ENCODE measurements around the gene GPR39. TPM values are rescaled to one million over a fixed set of nuclear protein-coding genes. Genes with fewer than 3 reads are reported as not detected.

GPR39 gene
- total RNA-seq, 2 experiments from 2014 or later: not detected

DNA sequence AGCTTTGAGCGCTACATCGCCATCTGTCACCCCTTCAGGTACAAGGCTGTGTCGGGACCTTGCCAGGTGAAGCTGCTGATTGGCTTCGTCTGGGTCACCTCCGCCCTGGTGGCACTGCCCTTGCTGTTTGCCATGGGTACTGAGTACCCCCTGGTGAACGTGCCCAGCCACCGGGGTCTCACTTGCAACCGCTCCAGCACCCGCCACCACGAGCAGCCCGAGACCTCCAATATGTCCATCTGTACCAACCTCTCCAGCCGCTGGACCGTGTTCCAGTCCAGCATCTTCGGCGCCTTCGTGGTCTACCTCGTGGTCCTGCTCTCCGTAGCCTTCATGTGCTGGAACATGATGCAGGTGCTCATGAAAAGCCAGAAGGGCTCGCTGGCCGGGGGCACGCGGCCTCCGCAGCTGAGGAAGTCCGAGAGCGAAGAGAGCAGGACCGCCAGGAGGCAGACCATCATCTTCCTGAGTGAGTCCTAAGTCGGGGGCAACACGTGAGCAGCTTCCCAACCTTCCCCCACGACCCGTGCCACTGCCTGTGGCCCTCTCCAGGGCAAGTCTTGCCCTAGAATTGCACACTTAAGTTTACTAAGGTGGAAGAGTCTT is 928 bp downstream of the GPR39 start:
- POLR2A ChIA-PET: no interaction called here
- no peak overlapping the region for H3K4me3 Mint-ChIP-seq
- peaks cover 9% of the 10 kb centered on the region for H3K27me3 Mint-ChIP-seq
- no peak overlapping the region for H3K27ac Mint-ChIP-seq
- H3K36me3 Mint-ChIP-seq: no peaks in the 10 kb centered on the region
- CTCF ChIA-PET: no interaction called here
- no peaks in the 10 kb centered on the region for H3K9me3 Mint-ChIP-seq
- H3K4me1 Mint-ChIP-seq (ENCODE audit: low read depth): no peaks in the 10 kb centered on the region
- DNase-seq: no peak
- intact Hi-C loops (cut with micrococcal nuclease): no loop called here

DNA sequence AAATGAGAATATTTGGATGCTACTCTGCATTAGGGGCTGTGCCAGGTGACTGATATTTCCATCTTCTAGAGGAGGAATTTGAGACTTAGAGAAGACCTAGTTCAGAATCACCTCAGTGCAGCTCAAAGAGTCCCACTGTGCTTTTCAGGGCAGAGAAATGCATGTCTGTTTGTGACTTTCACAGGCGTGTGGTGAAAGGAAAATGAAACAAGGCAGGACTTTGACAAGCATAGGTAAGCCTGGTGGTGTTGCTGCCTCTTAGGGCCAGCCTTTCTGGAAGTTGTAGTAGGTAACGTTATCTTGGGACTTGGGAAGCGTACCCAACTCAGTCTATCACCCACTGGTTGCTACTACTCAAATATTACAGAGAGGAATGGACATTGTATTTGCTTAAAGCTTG is 2.6 kb downstream of the GPR39 start:
- Mint-ChIP-seq H3K4me1 (ENCODE audit: low read depth) (no peaks in the 10 kb centered on the region), H3K9me3 (no peaks in the 10 kb centered on the region), H3K36me3 (no peaks in the 10 kb centered on the region), H3K4me3 (no peak overlapping the region), H3K27me3 (peaks cover 9% of the 10 kb centered on the region), H3K27ac (no peak overlapping the region)
- intact Hi-C loops (cut with micrococcal nuclease): no loop called here
- ChIA-PET CTCF (no interaction called here), POLR2A (no interaction called here)
- DNase-seq: no peak

DNA sequence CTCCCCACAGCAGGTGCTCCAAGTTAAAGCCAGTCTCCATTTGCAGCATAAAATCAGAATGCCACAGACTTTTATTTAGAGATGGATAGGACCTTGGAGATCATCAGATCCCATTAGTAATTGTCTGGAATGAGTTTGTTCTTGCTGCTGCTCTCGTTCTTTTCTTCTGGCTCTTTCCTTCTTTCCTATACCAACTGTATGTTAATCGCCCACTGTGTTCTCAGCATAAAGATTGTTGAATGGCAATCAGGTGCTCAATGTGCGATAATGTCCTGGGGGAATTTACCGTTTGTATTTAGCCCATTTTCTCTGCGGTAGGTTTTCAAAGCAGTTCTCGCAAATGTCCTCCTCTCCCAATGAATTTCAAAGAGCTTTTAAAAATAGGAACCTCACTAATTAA is 3.3 kb downstream of the GPR39 start:
- intact Hi-C loops (cut with micrococcal nuclease): no loop called here
- H3K27ac Mint-ChIP-seq: no peak overlapping the region

DNA sequence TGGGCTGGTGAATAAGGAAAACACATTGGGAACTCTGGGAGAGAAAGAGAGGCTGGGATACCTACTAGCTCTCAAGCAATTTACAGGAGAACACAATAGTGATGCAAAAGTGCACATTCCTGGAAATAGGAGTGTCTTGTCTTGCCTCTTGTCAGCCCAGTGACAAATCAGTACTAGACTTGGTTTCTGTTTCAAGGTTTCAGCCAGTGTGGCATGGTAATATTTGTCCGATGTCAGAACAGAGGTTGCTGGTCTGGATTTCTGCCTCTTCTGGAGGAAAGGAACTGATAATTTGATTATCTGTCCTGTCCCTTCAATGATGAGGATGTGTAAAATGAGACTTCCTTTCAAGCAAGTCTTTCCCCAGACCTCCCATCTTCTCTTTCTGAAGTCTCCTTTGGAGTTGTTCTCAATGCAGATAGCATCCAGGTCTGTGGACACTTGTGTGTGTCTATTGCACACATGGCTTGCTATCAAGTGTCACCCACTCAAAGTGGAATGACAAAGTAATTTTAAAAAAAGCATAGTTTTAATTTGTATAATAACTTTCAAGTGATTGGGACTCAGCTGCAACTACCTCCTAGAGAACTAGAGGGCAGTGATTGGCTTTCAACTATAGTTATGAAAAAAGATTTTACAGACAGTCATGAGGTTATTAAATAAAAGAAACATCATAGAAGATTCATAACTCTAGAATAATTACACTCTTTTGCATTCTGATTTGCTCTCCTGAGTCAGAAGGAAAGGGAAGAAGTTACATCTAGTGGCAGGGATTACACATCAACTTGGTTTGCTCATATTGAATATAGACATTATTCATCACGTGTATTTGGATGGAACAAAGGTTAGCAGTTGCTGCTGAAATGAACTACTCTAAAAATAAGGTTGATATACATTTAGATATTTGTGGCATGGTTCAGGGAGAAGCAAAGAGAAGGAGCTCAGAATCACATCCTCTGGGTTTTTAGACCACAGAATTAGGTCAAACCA is 4.5 kb downstream of the GPR39 start:
- Mint-ChIP-seq H3K27ac (no peak overlapping the region), H3K36me3 (no peaks in the 10 kb centered on the region), H3K4me3 (no peak overlapping the region), H3K4me1 (ENCODE audit: low read depth) (no peaks in the 10 kb centered on the region), H3K27me3 (peaks cover 4% of the 10 kb centered on the region), H3K9me3 (no peaks in the 10 kb centered on the region)
- no peak for DNase-seq
- ChIA-PET POLR2A (no interaction called here), CTCF (no interaction called here)
- intact Hi-C loops (cut with micrococcal nuclease): no loop called here

More for the DNA sequence above, 3.3 kb downstream of the GPR39 start:
- ChIA-PET POLR2A (no interaction called here), CTCF (no interaction called here)
- no peaks in the 10 kb centered on the region for H3K9me3 Mint-ChIP-seq
- no peak for DNase-seq
- H3K36me3 Mint-ChIP-seq: no peaks in the 10 kb centered on the region
- no peaks in the 10 kb centered on the region for H3K4me1 Mint-ChIP-seq (ENCODE audit: low read depth)
- peaks cover 9% of the 10 kb centered on the region for H3K27me3 Mint-ChIP-seq
- H3K4me3 Mint-ChIP-seq: no peak overlapping the region

DNA sequence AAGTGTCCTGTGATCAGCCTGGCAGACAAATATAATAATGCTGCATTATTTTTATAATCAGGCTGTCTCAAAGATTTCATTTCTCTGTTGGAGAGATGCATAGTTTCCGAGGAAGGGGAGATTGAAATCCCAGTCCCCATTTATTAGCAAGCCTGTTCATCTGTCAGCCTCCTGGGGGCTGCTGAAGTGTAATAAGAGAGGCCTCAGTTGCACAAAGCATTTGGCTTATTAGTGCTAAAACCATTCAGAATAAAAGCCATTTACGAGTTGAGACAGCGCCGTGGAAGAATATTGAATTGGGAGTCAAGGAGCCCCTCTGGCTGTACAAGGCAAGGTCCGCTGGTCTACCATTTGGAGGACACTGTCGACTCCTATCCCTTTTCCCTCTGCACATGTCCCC is 6.1 kb downstream of the GPR39 start:
- no peaks in the 10 kb centered on the region for H3K4me1 Mint-ChIP-seq (ENCODE audit: low read depth)
- H3K27ac Mint-ChIP-seq: no peak overlapping the region
- H3K36me3 Mint-ChIP-seq: no peaks in the 10 kb centered on the region
- no peaks in the 10 kb centered on the region for H3K9me3 Mint-ChIP-seq
- CTCF ChIA-PET: no interaction called here
- DNase-seq: no peak
- POLR2A ChIA-PET: no interaction called here
- peaks cover 4% of the 10 kb centered on the region for H3K27me3 Mint-ChIP-seq
- no peak overlapping the region for H3K4me3 Mint-ChIP-seq
- intact Hi-C loops (cut with micrococcal nuclease): no loop called here

DNA sequence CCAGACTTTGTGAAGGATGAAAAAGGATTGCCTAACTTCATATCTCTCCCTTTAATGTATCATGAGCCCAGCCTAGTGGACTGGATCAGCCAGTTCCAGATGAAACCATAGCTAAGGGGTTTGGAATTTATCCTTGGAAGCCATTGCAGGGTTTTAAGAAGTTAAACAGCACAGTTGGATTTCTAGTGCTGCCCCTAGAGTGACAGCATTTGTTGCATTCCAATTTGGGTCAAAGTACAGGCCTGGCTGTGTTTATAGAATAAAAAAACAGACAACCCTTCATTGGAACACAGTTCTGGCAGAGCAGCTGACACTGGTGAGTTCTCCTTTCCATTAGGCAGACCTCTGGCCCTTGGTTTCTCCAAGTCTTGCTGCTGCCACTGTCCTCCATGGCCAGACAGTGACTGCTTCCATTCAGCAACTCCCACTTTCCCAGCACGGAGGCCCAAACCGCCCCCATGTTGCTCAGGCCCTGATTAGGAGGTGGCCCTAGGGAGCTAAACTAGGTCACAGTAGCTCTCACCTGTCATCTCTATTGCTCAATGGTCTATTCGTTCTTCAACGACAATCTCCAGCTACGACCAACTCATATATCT is 8.0 kb downstream of the GPR39 start:
- CTCF ChIA-PET: no interaction called here
- POLR2A ChIA-PET: no interaction called here
- no peak for DNase-seq
- no peaks in the 10 kb centered on the region for H3K9me3 Mint-ChIP-seq
- intact Hi-C loops (cut with micrococcal nuclease): no loop called here
- no peaks in the 10 kb centered on the region for H3K4me1 Mint-ChIP-seq (ENCODE audit: low read depth)
- H3K27me3 Mint-ChIP-seq: no peaks in the 10 kb centered on the region
- no peak overlapping the region for H3K4me3 Mint-ChIP-seq
- no peaks in the 10 kb centered on the region for H3K36me3 Mint-ChIP-seq
- H3K27ac Mint-ChIP-seq: no peak overlapping the region

DNA sequence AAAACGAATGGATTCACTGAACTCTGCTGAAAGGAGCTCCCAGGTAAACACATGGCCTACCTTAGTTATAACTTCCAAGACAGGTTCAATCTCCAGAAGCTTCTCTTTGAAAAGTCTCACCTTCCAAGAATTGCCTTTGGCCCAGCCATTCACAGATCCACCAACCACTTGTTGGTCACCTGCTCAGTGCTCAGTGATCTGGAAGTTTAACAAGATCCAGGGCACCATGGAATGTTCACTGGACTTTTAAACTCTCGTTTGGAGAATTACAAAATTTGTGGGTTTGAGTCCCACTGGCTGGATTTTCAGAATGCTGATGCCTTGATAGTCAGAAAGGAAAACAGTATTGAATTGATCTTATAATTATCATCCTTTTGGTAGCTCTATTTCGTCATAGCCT is 9.4 kb downstream of the GPR39 start:
- ChIA-PET POLR2A (no interaction called here), CTCF (no interaction called here)
- Mint-ChIP-seq H3K9me3 (no peaks in the 10 kb centered on the region), H3K36me3 (no peaks in the 10 kb centered on the region), H3K4me1 (ENCODE audit: low read depth) (no peaks in the 10 kb centered on the region), H3K4me3 (no peak overlapping the region), H3K27ac (no peak overlapping the region), H3K27me3 (no peaks in the 10 kb centered on the region)
- intact Hi-C loops (cut with micrococcal nuclease): no loop called here
- no peak for DNase-seq

DNA sequence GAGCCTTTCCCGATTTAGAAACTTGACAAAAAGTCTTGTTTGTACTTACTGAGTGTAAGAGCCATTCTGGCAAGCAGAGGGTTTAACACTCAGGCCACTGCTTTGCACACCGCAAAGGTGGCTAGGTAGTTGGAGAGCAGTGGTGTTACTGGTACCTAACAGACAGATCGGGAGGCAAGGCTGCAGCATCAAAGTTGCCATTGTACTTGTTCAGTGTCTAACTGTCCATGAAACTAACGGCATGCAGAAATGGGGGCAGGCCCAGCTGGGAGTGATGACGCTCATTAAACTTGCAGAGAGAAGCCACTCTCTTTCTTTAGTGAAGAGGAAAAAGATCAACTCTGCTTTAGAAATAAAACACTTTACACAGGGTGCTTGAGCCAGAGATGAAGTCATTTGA is 10.1 kb downstream of the GPR39 start:
- H3K36me3 Mint-ChIP-seq: no peaks in the 10 kb centered on the region
- H3K4me1 Mint-ChIP-seq (ENCODE audit: low read depth): no peaks in the 10 kb centered on the region
- DNase-seq: no peak
- H3K27ac Mint-ChIP-seq: no peak overlapping the region
- intact Hi-C loops (cut with micrococcal nuclease): no loop called here
- H3K9me3 Mint-ChIP-seq: no peaks in the 10 kb centered on the region
- no peaks in the 10 kb centered on the region for H3K27me3 Mint-ChIP-seq
- H3K4me3 Mint-ChIP-seq: no peak overlapping the region
- CTCF ChIA-PET: no interaction called here
- POLR2A ChIA-PET: no interaction called here

DNA sequence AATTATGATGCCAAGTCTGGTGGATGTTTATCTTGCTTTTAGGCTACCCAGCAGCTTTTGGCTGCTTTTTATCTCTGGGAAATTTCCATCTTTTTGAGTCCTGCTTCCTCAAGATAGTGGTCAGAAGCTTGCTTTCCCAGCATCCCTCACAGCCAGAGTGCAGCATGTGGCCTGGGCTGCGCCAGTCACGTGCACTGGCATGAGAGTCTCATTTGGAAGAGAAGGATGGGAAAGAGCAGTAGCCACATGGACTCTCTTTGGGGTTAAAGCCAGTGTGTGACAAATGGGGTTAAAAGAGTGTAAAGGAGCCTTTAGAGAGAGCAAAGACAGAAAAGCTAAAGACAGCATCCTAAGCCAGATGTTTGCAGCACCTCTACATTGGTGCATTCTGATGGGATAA is 12.7 kb downstream of the GPR39 start:
- Mint-ChIP-seq H3K4me3 (no peak overlapping the region), H3K27ac (no peak overlapping the region), H3K4me1 (ENCODE audit: low read depth) (no peaks in the 10 kb centered on the region), H3K9me3 (no peaks in the 10 kb centered on the region), H3K36me3 (no peaks in the 10 kb centered on the region), H3K27me3 (no peaks in the 10 kb centered on the region)
- POLR2A ChIA-PET: no interaction called here
- no peak for DNase-seq
- intact Hi-C loops (cut with micrococcal nuclease): no loop called here
- CTCF ChIA-PET: no interaction called here

DNA sequence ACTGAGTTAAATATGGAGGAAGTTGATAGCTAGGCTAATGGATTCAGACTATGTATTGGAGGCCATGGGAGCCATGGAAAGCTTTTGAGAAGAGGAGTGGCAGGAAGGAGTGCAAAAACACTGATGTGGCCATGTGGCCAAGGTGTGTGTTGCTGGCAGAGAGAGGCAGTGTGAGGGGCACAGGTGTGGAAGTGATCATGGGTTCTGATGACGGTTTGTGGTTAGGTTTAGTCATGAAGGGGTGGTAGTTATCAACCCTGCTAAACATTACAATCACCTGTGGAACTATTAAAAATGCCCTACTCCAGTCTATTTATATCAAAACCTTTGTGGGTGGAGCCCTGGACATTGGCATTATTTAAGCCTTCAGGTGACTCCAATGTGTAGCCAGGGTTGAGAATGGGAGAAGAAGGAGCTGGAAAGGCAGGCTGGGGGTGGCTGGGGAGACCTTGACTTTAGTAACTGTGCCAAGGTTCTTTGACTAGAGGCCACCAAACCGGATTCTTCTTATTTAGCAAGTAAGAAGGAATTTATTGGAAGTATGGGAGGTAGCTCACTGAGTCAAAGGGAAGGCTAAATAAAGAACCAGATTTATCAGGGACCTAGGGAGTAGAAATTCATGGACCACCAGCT is 13.5 kb downstream of the GPR39 start:
- no peak overlapping the region for H3K27ac Mint-ChIP-seq
- POLR2A ChIA-PET: no interaction called here

DNA sequence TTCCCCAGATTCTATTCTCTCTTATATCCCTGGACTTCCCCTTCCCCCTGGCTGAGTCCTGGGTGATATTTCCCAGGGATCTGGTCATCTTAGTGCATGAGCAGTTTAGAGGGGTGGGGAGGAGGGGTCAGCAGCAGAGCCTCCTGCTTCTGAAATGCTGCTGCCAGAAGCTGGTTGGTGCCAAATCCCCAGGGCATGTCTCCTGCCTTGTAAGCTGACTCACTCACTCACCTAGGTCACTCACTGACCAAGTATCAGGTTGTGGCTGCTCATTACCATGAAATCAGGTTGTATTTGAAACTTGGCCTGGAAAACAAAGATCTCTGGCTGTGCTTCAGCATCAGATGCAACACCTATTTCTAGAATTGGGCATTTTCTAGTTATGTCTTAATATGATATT is 14.3 kb downstream of the GPR39 start:
- Mint-ChIP-seq H3K9me3 (no peaks in the 10 kb centered on the region), H3K36me3 (no peaks in the 10 kb centered on the region), H3K4me3 (no peak overlapping the region), H3K27me3 (no peaks in the 10 kb centered on the region), H3K27ac (no peak overlapping the region), H3K4me1 (ENCODE audit: low read depth) (no peaks in the 10 kb centered on the region)
- intact Hi-C loops (cut with micrococcal nuclease): no loop called here
- no peak for DNase-seq
- ChIA-PET CTCF (no interaction called here), POLR2A (no interaction called here)

More for the DNA sequence above, 13.5 kb downstream of the GPR39 start:
- CTCF ChIA-PET: no interaction called here
- no peak for DNase-seq
- intact Hi-C loops (cut with micrococcal nuclease): no loop called here
- H3K4me3 Mint-ChIP-seq: no peak overlapping the region
- H3K36me3 Mint-ChIP-seq: no peaks in the 10 kb centered on the region
- no peaks in the 10 kb centered on the region for H3K9me3 Mint-ChIP-seq
- no peaks in the 10 kb centered on the region for H3K27me3 Mint-ChIP-seq
- no peaks in the 10 kb centered on the region for H3K4me1 Mint-ChIP-seq (ENCODE audit: low read depth)

DNA sequence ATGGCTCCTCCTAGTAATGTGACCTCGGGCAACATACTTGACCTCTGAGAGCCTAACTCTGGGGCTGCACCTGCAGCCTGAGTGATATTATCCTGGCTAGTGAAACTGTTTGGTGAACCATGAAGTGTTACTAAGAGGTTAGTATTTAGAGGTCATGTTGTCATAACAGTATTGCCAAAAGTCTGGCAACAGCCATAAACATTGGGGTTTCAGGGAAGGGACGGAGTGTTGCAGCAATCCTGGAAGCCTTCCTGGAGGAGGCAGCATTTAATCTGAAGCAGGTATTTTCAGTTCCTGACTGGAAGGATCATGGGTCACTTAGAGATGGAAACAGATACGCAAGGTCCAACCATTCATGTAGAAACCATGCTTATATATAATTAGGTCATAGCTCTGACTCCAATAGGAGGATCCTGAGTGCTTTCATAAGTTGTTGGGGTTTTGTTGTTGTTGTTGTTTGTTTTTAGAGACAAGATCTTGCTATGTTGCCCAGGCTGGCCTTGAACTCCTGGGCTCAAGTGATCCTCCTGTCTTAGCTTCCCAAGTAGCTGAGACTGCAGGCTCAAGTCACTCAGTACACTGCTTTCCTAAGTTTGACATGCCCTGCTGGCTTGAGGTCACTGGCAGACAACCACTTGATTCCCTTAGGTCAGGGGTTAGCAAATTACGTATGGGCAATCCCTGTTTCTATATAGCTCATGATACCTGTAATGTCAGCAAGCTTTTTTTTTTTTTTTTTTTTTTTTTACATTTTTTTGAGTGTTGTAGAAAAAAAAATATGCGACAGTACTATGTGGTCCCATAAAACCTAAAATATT is 21.5 kb downstream of the GPR39 start:
- Mint-ChIP-seq H3K36me3 (no peaks in the 10 kb centered on the region), H3K9me3 (no peaks in the 10 kb centered on the region), H3K27me3 (no peaks in the 10 kb centered on the region), H3K4me1 (ENCODE audit: low read depth) (no peaks in the 10 kb centered on the region), H3K4me3 (no peak overlapping the region), H3K27ac (no peak overlapping the region)
- ChIA-PET CTCF (no interaction called here), POLR2A (no interaction called here)
- DNase-seq: no peak
- intact Hi-C loops (cut with micrococcal nuclease): no loop called here

Data from activated CD4-positive, alpha-beta memory T cell treated with anti-CD3 and anti-CD28 coated beads for 36 hours (primary cell).